Ecto neural progenitor cell (in vitro differentiated cells): ENCODE data around the gene TSSK6.

Experiments
- DNase-seq: peaks from one replicate; pipeline ENCODE4 v3.0.0-alpha.2; 2018; ENCODE audit warnings: low spot score

The TSSK6 gene

GRCh38 chr19:19514881-19515641 lies at the start of gene TSSK6:
Gene TSSK6, minus strand, starts transcription at chr19:19515548. Its CDS starts 121 bp downstream, at chr19:19515427.
- no peak for DNase-seq

GRCh38 chr19:19563348-19563848 lies 48.0 kb upstream of the TSSK6 start:
- no peak for DNase-seq

GRCh38 chr19:19562665-19563347 lies 47.5 kb upstream of the TSSK6 start:
- no peak for DNase-seq

- DNase-seq = no peak
Measured at GRCh38 chr19:19561946-19562664, 46.8 kb upstream of the TSSK6 start.

- DNase-seq = no peak
Measured at GRCh38 chr19:19559931-19560330, 44.6 kb upstream of the TSSK6 start.

GRCh38 chr19:19558636-19559035 lies 43.3 kb upstream of the TSSK6 start:
- no peak for DNase-seq

GRCh38 chr19:19558055-19558454 lies 42.7 kb upstream of the TSSK6 start:
- no peak for DNase-seq

GRCh38 chr19:19554074-19555023 lies 39.0 kb upstream of the TSSK6 start:
- peak; percentile 83 for DNase-seq

GRCh38 chr19:19553670-19554069 lies 38.3 kb upstream of the TSSK6 start:
- DNase-seq = no peak

- peak; percentile 75 for DNase-seq
Measured at GRCh38 chr19:19552798-19553197, 37.5 kb upstream of the TSSK6 start.

- no peak for DNase-seq
Measured at GRCh38 chr19:19551853-19552192, 36.5 kb upstream of the TSSK6 start.

GRCh38 chr19:19550972-19551852 lies 35.9 kb upstream of the TSSK6 start:
- DNase-seq = no peak

GRCh38 chr19:19550485-19550929 lies 35.2 kb upstream of the TSSK6 start:
- DNase-seq = no peak

- no peak for DNase-seq
Measured at GRCh38 chr19:19549804-19550464, 34.6 kb upstream of the TSSK6 start.

GRCh38 chr19:19548915-19549759 lies 33.8 kb upstream of the TSSK6 start:
- DNase-seq = no peak

- no peak for DNase-seq
Measured at GRCh38 chr19:19547674-19548336, 32.5 kb upstream of the TSSK6 start.

GRCh38 chr19:19546751-19547162 lies 31.4 kb upstream of the TSSK6 start:
- no peak for DNase-seq

GRCh38 chr19:19545707-19546106 lies 30.4 kb upstream of the TSSK6 start:
- no peak for DNase-seq
